Measurements from ENCODE around the gene MAP3K20.
A peak's percentile ranks its signal among the peaks of the same experiment; 100 is the strongest.

Gene MAP3K20

GRCh38 chr2:173051463-173052215 is 24.0 kb upstream of the MAP3K20 start:
- no peak for DNase-seq

- DNase-seq = no peak
These were observed 22.5 kb upstream of the MAP3K20 start for GRCh38 chr2:173053043-173053699.

- no peak for DNase-seq
These were observed 21.2 kb upstream of the MAP3K20 start for GRCh38 chr2:173054466-173054865.

GRCh38 chr2:173056705-173057364 is 18.8 kb upstream of the MAP3K20 start:
- DNase-seq = no peak

GRCh38 chr2:173058097-173058496 is 17.5 kb upstream of the MAP3K20 start:
- no peak for DNase-seq

- DNase-seq = no peak
These were observed 17.0 kb upstream of the MAP3K20 start for GRCh38 chr2:173058673-173059072.

GRCh38 chr2:173059292-173059691 is 16.4 kb upstream of the MAP3K20 start:
- no peak for DNase-seq

GRCh38 chr2:173059971-173060461 is 15.6 kb upstream of the MAP3K20 start:
- no peak for DNase-seq

GRCh38 chr2:173062801-173063200 is 12.8 kb upstream of the MAP3K20 start:
- DNase-seq = no peak

- no peak for DNase-seq
These were observed 11.4 kb upstream of the MAP3K20 start for GRCh38 chr2:173064151-173064805.

GRCh38 chr2:173066887-173067676 is 8.6 kb upstream of the MAP3K20 start:
- DNase-seq = no peak

- DNase-seq = peak; percentile 38
These were observed 428 bp upstream of the MAP3K20 start for GRCh38 chr2:173075056-173075780.

GRCh38 chr2:173076581-173077345 is 1.1 kb downstream of the MAP3K20 start:
- no peak for DNase-seq

GRCh38 chr2:173077506-173078177 is 2.0 kb downstream of the MAP3K20 start:
- no peak for DNase-seq

GRCh38 chr2:173079141-173079540 is 3.5 kb downstream of the MAP3K20 start:
- no peak for DNase-seq

GRCh38 chr2:173079973-173080860 is 4.6 kb downstream of the MAP3K20 start:
- DNase-seq = no peak

GRCh38 chr2:173086518-173087213 is 11.0 kb downstream of the MAP3K20 start:
- DNase-seq = no peak

- no peak for DNase-seq
These were observed 11.6 kb downstream of the MAP3K20 start for GRCh38 chr2:173087214-173087581.
